ENCODE measurements around the gene SLC6A18.

GRCh38 chr5:1182360-1182632 is 42.9 kb upstream of the SLC6A18 start:
- no peak for TF ChIP-seq POLR2A (IDR thresholded peaks at IDR 0.05)
- no peak for TF ChIP-seq CTCF (IDR thresholded peaks at IDR 0.05)

Data from thyroid gland (tissue), 4 donors.